Right atrium auricular region (tissue), 2 donors: ENCODE measurements around the gene MYH14. TPM values are rescaled to one million over a fixed set of nuclear protein-coding genes. Genes with fewer than 3 reads are reported as not detected.
"Not testable (repeated sequence)": the region's sequence is repeated elsewhere in the genome, so short reads cannot be mapped to it uniquely, and the experiment has no call there.

Experiments used
- DNase-seq: peaks from one replicate; pipeline ENCODE4 v3.0.0-alpha.2; 2019; ENCODE audit warnings: low spot score
- H3K27ac ChIP-seq, 2 donors: fragments of 200-600 bp; sonication (generic); 1 replicate in 1 of 2; 2 replicates in 1 of 2; pipeline ENCODE4 v1.5.1; 2016 to 2019
- H3K27me3 ChIP-seq, 2 donors: fragments of 200-600 bp; sonication (generic); one replicate each; pipeline versions ENCODE4 v1.5.1 to v1.6.0; 2017 to 2019
- H3K36me3 ChIP-seq: fragments of 200-600 bp; sonication (generic); one replicate; pipeline ENCODE4 v1.5.1; 2016
- H3K4me1 ChIP-seq, 2 donors: fragments of 200-600 bp; sonication (generic); one replicate each; pipeline versions ENCODE4 v1.5.1 to v1.6.0; 2017 to 2019
- H3K4me3 ChIP-seq, 2 donors: fragments of 200-600 bp; sonication (generic); 1 replicate in 1 of 2; 2 replicates in 1 of 2; pipeline ENCODE4 v1.5.1; 2017 to 2019; ENCODE audit warnings: mild to moderate bottlenecking in 1 of 2, moderate library complexity in 1 of 2
- H3K9me3 ChIP-seq, 2 donors: fragments of 200-600 bp; sonication (generic); one replicate each; pipeline ENCODE4 v1.5.1; 2019
- total RNA-seq, 2 donors: library from RNA; depleted of rRNA; stranded (reverse); fragments of >200 nt; gene quantifications; one replicate each; pipeline ENCODE4 v1.1.0, GENCODE V29; 2016
- TF ChIP-seq, protein P1 (sequence below), 2 donors: fragments of 200-600 bp; sonication (generic); IDR thresholded peaks; one replicate each; pipeline ENCODE4 v1.5.1; 2019; ENCODE audit warnings: antibody characterized with exemption in 2 of 2

Gene MYH14
- total RNA-seq, 2 donors from 2014 or later, result 40.9 to 44.5 TPM

DNA sequence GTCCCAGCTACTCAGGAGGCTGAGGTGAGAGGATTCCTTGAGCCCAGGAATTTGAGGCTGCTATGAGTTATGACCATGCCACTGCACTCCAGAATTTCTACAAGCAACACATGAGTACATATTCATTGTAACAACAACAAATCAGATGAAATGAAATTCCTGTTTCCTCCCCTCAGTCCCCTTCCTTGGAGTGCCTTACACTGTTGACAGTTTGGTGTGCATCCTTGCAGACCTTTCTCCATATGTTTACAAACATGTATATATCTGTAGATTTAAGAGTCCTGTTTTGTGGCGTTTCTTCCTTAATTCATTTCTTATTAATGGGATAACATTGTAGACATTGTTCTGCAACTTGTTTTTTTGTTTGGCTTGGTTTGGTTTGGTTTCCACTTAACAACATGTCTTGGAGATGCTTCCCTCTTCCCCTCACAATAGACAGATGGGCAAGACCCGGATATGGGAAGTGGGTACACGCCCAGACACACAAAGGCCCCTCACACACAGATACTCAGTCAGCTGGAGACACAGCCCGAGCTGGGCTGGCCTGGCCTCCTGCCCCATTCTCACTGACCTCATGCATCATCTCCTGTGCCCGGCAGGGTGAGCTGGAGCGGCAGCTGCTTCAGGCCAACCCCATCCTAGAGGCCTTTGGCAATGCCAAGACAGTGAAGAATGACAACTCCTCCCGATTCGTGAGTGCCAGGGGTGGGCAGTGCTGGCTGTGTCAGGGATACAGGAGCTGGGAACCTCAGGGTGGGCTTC lies 21.7 kb downstream of the MYH14 start:
- Histone ChIP-seq H3K27me3 (no peaks in the 10 kb centered on the region), H3K27ac (no peak overlapping the region), H3K36me3 (peaks cover 22% of the 10 kb centered on the region), H3K4me3 (no peak overlapping the region), H3K4me1 (no peaks in the 10 kb centered on the region), H3K9me3 (peaks cover 0 to 6% of the 10 kb centered on the region in 2 donors)
- DNase-seq, result no peak
- TF ChIP-seq, protein P1, sequence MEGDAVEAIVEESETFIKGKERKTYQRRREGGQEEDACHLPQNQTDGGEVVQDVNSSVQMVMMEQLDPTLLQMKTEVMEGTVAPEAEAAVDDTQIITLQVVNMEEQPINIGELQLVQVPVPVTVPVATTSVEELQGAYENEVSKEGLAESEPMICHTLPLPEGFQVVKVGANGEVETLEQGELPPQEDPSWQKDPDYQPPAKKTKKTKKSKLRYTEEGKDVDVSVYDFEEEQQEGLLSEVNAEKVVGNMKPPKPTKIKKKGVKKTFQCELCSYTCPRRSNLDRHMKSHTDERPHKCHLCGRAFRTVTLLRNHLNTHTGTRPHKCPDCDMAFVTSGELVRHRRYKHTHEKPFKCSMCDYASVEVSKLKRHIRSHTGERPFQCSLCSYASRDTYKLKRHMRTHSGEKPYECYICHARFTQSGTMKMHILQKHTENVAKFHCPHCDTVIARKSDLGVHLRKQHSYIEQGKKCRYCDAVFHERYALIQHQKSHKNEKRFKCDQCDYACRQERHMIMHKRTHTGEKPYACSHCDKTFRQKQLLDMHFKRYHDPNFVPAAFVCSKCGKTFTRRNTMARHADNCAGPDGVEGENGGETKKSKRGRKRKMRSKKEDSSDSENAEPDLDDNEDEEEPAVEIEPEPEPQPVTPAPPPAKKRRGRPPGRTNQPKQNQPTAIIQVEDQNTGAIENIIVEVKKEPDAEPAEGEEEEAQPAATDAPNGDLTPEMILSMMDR (IDR thresholded peaks at IDR 0.05), result no peak

- no peak overlapping the region for H3K4me3 ChIP-seq
- DNase-seq, result no peak
- H3K27ac ChIP-seq, result no peak overlapping the region
- TF ChIP-seq, protein P1 (IDR thresholded peaks at IDR 0.05), result no peak
- no peaks in the 10 kb centered on the region for H3K27me3 ChIP-seq
- H3K4me1 ChIP-seq, result no peaks in the 10 kb centered on the region
- peaks cover 0 to 6% of the 10 kb centered on the region in 2 donors for H3K9me3 ChIP-seq
- peaks cover 22% of the 10 kb centered on the region for H3K36me3 ChIP-seq
These were observed 23.1 kb downstream of the MYH14 start for GRCh38 chr19:50226536-50226935.

DNA sequence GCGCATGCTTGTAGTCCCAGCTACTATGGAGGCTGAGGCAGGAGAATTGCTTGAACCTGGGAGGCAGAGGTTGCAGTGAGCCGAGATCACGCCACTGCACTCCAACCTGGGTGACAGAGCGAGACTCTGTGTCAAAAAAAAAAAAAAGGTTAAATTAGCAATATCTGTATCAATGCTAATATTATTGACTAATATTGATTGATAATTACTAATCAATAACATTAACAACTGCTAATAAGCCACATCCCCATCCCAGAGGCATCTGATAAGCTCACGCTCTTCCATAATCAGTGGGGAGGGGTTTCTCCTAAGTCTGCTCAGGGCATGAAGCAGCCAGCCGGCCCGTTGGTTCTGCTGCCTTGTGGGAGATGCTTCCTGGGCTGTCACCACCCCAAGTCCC lies 24.7 kb downstream of the MYH14 start:
- not testable (repeated sequence) for H3K4me3 ChIP-seq, DNase-seq, H3K27ac ChIP-seq, H3K4me1 ChIP-seq, H3K9me3 ChIP-seq, H3K27me3 ChIP-seq
- peaks cover 15% of the 10 kb centered on the region for H3K36me3 ChIP-seq

DNA sequence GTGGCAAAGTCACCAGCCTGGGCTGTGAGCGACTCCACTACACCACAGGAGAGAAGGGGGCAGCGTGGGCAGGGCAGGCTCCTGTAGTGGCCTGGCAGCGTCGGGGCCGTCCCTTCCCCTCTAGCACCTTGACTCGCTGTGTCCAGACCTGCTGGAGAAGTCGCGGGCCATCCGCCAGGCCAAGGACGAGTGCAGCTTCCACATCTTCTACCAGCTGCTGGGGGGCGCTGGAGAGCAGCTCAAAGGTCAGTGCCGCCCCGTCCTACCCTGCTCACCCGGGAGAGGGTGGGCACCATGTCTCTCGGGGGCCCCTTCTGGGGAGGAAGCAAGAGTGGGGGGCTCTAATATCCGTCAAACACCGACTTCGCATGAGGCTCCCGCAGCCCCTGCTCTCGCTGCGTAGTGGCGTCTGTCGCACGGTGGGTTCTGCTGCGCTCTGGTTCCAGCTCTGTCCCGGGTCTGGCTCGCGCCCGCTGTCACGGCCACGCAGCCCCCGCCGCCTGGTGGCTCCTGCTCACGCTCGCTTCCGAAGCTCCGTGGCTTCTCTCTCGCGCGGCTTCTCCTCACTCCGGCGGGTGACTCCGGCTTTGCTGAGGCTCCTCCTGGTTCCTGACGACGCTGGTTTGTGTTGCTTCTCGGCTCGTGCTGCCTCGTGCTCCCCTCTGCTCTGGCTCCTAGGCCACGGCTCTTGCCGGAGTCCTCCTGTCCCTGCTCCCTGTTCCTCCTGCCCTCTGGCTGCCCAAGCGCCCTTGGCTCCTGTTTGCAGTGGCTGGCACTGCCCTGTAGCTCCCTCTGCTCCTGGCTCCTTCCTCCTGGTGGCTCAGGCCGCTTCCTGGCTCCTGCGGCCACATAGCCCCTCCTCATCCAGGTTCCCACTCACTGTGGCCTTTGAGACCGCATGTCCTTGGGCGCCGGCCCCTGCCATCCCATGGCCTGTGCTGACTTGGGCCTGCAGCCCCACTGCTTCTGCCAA lies 27.2 kb downstream of the MYH14 start:
- TF ChIP-seq, protein P1 (IDR thresholded peaks at IDR 0.05), result no peak
- Histone ChIP-seq H3K9me3 (no peaks in the 10 kb centered on the region), H3K36me3 (no peaks in the 10 kb centered on the region), H3K27me3 (no peaks in the 10 kb centered on the region), H3K4me3 (no peak overlapping the region), H3K27ac (no peak overlapping the region), H3K4me1 (peaks cover 0 to 16% of the 10 kb centered on the region in 2 donors)
- no peak for DNase-seq

- not testable (repeated sequence) for H3K27ac ChIP-seq, H3K4me3 ChIP-seq, H3K27me3 ChIP-seq, H3K36me3 ChIP-seq, DNase-seq, H3K9me3 ChIP-seq
- peaks cover 0 to 16% of the 10 kb centered on the region in 2 donors for H3K4me1 ChIP-seq
These were observed 28.0 kb downstream of the MYH14 start for GRCh38 chr19:50231417-50231816.

GRCh38 chr19:50231821-50232220 lies 28.4 kb downstream of the MYH14 start:
- no peaks in the 10 kb centered on the region for H3K27me3 ChIP-seq
- DNase-seq, result no peak
- peaks cover 0 to 16% of the 10 kb centered on the region in 2 donors for H3K4me1 ChIP-seq
- H3K27ac ChIP-seq, result no peak overlapping the region
- no peak overlapping the region for H3K4me3 ChIP-seq
- TF ChIP-seq, protein P1 (IDR thresholded peaks at IDR 0.05), result no peak
- no peaks in the 10 kb centered on the region for H3K9me3 ChIP-seq
- H3K36me3 ChIP-seq, result no peaks in the 10 kb centered on the region
